GM21390 (cell line): Measurements from ENCODE around the gene YOD1.

Source experiments
- ATAC-seq: cut with Tn5 transposase; IDR thresholded peaks from one replicate; pipeline ENCODE4 v1.9.1; 2021; ENCODE audit not compliant: unreplicated experiment

Gene YOD1

DNA sequence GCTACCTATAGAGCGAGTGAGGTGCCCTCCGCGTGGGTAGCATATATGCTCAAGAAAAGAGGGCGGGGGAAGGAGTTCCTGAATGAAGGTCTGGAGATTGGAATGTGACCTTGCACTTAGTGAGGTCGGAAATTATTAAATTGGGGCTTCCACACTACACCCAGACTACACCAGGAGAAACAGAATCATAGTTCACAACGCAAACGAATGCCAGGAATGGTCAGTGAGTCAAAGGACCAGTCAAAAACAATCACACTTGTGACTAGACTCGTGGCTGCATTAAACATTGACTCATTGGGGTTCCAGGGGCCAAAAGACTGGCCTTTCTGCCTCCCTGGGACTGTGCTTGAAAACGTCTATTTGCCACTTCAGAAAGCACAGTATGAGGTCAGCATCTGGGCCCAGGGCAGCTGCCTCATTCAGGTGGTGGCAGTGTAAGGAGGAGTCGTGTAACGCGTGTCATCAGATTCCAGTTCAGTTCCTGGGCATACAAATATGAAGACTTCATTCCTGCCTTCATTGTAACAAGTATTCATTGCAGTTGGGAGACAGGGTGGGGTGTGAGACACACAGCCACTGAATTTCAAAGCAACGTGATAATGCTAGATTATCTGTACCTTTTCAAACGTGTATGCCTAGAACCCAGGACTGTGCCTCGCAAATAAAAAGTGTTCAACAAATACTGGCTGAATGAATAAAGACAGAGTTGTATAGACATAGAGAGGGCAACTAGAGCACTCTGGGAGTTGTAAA, at the start of gene YOD1:
Gene YOD1, minus strand, starts transcription at position 18 of the 753 bp plus-strand sequence. CDS start 178 bp downstream, outside the sequence.
- ATAC-seq: no peak

DNA sequence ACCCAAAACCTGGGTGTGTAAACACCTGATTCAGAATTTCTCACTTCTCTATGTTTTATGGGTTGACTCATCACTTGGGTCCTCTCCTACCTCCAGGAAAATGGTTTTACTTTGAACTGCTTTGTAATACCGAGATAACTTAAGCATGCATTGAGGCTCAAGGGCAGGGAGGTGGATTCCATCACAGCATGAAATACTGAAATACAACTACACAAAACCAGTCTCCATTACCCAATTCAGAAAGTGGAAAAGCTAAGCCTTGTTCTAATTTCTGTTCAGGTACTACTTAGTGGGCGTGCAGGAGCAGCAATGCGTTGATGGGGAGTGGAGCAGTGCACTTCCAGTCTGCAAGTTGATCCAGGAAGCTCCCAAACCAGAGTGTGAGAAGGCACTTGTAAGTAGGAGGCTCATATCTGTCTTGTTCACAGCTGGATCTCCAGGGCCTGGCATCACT, 46.9 kb upstream of the YOD1 start:
- ATAC-seq: peak; percentile 96

DNA sequence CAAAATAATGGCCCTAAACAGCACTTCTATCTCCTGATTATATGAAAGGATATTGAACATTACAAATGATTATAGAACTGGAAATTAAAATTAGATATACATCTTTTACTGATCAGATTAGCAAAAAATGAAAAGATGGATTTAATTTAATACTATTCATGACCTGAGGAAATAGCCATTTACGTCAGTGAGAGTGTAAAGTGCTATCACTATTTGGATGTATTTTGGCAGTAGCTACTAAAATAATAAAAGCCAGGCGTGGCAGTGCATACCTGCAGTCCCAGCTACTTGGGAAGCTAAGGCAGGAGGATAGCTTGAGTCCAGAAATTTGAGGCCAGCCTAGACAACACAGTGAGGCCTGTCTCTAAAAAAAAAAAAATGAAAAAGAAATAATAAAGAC, 42.9 kb upstream of the YOD1 start:
- no peak for ATAC-seq

DNA sequence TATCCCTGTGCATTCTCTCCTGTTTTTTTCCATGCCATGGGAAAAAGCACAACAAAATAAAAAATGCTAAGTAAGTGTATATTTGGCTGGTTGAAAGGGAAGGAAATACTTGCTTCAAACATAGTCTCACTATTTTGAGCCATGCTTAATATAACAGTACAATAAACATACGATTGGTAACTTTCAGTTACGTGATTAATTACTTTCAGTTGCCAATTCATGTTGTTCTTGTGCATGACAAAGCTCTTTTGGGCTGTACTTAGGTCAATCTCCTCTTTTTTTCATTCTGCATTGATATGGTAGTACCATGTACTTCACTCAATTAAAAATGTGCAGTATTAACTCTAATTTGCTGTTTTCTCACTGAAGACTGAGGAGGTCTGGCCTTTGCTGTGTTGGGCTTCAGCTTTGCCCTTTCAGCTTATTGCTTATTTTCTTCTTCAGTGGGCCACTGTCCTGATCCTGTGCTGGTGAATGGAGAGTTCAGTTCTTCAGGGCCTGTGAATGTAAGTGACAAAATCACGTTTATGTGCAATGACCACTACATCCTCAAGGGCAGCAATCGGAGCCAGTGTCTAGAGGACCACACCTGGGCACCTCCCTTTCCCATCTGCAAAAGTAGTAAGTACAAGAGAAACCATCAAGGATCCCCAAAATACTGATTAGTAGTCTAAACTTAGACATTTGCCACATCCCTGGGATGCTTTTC, 40.3 kb upstream of the YOD1 start:
- no peak for ATAC-seq

DNA sequence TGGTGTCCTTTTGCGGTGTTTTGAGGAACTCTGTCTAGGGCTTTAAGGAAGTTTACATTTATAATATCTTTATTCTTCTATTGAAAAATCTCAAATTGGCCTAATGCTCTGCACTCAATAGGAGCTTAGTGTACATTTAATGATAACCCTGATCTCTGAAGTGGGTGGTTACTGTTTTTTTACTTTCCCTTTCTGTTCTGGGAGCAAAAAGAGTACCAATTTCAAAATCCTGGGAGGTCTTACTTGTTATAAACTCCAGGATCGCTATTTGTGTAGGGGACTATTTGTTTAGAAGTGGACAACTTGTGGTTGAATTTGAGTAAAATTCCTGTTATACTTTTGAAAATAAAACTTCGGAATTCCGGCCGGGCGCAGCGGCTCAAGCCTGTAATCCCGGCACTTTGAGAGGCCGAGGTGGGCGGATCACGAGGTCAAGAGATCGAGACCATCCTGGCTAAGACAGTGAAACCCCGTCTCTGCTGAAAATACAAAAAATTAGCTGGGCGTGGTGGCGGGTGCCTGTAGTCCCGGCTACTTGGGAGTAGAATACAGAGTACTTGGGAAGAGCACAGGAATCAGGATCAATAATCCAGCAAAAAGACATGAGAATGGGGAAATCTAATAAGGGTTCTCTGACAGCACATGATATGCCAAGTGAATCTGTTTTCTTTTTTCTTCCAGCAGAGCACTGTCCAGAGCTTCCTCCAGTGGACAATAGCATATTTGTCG, 38.8 kb upstream of the YOD1 start:
- ATAC-seq: no peak

DNA sequence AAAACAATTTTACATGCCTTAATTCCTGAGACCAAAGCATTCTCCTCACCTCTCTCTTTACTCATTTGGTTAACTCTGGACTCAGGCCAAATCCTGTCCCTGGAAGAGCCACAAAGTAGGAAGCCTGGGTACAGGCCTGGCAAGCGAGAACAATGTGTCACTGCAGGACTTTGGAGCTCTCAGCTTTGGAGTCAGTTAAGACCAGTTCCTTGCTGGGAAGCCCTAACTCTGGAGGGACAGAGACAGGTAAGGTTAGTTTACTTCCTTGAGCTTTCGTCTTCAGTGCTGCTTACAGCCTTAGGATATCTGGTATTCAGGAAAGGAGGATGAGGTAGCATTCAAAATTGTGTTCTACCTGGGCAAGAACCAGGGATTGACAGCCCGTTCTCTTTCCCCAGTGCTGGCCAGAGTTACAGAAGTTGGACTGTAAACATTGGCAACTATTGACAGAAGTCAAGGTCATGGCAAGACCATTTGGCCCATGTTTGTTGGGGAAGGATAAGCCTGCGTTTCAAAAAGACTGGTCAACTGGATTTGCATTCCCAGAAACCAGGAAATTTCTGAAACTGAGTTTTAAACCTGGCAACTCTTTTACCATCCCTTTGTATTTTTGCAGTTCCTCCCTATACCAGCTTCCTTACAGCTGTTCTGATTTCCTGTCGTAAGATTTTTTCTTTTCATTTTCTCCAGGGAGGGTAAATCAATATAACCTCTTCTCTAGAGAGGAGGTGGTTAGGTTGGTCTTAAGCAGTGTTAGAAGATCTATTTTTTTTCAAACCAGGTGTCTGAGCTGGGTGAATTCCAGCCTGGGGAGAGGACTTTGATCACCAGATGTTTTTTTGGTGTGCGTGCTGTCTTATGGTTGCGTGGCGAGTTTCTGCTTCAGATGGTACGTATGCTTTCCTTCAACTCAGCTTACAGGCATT, 38.0 kb upstream of the YOD1 start, which contains the start of gene C4BPB:
Gene C4BPB, plus strand, starts transcription at position 160 of the 926 bp plus-strand sequence. Its CDS starts 672 bp downstream, at position 832.
- no peak for ATAC-seq

DNA sequence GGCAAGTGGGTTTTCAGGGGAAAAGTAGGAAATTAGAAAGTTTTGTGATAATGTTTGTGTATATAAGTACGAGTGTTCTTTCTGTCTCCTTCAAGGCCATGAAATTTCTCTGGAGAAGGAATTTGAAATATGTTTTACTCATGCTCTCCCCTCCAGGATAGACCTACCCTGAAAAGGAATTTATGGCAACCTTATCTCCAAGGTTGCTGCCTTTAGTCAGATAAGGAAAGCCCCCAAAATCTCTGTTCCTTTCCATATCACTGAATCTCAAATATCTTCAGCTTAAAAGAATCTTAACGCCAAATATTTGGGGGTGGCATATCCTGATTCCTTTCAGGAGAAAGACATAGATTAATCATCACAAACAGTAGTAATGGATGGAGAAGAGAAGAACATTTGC, 37.2 kb upstream of the YOD1 start:
- ATAC-seq: no peak

DNA sequence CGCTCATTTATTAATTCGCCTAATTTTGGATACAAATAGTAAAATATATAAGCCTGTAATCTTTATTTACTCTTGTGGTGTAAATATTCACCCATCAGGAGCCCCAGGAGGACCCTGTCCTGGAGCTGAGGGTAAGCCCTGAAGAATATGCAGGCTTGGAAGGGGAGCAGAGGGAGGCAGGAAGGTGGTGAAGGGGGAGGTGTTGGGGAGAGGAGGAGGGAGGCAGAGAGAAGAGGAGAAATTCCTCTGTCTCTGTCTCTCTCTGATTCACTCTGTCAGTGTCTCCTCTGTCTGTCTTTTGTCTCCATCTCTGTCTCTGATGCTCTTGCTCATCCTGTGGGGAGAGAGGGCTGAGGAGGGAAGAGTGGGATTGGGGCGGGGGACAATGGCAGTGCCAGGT, 34.9 kb upstream of the YOD1 start:
- ATAC-seq: no peak

DNA sequence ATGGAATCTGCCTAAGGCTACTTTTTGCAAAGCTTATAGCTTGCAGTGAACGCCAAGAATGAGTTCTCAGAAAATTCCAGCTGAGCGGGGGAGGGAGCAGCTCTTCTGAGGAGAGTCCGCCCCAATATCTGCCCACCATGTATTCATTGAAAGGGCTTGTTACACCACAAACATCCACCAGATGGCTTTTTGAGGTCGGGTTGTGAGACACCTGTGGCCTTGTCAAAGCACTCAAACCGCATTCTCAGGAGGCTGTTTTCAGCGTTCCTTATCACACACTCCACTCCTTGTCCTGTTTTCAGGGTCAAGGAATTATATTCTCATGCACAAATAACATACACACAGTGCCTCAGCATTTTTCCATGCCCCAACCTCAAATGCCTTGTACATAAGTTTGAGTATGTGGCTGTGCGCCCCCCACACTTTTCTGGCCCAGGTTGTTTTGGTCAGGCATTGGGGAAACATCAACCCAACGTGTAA, 33.7 kb upstream of the YOD1 start:
- peak; percentile 68 for ATAC-seq

DNA sequence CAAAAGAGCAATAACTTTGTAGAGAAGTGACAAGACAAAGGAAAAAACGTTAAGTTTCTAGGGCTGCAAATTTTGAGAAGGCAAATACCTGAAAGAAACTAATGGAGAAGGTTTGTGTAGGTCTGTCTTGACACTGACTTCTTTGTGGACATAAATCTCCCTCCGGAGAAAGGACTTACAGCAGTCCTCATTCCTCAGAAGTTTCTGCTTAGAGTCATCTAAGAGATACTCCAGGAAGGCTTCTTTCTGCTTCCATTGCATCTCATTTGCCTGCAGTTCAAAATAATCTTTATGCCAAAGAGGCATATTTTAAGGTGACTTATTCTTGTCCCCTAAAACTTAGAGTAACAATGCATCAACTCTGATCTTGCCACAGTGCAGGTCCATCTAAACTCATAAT, 33.2 kb upstream of the YOD1 start:
- ATAC-seq: no peak

DNA sequence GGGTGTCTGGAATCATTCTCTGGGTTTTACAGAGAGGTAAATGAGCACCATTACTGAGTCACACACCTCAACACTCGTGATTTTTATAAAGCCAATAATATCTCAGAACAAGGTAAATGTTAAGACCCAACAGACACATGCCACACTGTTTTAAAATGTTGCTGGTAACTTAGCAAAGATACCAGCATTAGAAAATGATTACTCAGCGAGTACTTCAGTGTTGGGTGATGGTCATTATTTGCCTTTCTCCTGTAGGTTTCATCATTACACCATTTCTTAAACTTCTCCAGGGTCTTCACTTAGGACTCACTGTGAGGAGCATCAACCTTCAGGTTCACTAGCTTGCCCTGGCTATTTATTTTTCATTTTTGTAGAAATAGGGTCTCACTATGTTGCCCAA, 30.8 kb upstream of the YOD1 start:
- no peak for ATAC-seq

DNA sequence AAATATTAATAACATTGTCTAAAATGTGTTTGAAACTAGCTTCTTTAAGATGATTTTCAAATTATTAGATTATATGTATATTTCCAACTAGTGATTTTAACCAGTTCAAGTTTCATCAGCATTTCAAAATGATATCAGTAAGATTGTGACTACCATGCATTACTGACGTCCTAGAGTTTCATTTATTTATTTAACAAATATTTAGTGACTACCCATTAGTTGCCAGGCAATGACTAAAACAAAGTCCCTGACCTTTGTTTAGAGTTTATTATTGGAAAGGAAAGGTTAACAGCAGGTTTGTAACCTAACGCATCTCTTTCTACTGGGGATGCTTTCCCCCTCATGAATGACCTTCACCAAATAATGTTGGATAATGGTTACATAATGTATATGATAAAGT, 30.1 kb upstream of the YOD1 start:
- ATAC-seq: no peak

DNA sequence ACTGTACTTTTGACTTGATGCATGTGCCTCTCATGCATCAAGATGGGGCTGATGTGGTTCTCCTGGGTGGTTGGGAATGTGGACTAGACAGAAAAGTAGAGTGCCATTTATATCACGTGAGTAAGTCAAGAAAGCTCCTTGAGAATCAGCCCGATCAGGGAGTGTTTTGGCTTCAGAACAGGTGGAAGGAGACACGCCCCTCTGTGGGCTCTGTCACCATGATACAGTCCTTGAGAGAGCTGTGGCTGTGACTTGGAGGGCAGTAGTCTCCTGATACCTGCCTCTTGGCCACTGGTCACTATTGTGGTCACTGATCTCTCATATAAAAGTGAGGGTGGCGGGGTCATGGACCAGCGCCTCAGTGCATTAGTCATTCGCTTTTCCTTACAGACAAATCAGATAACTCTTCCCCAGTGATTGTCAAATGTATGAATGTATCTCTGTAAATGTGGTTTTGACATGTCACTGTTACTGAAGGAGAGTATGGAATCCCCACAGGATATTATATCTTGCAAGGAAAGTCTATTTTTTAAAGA, 28.8 kb upstream of the YOD1 start:
- no peak for ATAC-seq

DNA sequence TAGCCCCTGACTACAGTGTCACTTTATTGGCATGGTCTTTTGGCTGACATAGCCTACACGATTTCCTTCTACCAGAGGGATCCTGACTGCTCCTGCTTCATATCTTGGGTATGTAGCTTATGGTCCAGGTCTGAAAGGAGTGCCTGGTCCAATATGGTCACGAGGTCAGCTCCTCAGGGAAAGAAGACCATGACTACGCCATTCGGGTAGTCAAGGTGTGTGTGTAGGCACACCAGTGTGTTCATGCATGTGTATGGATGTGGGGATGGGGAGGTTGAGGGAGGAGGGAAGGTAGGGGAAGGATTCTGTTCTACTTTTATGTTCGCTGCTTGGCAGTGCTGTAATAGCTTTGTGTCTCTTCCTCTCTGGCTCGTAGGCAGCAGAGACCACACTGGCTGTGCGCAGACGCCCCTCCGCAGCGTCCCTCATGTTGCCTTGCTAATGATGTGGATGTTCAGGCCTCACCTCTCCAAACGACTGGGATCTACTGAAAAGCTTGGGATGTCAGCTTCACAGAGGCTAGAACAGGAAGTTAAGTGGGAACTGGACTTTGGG, 27.6 kb upstream of the YOD1 start:
- ATAC-seq: no peak

DNA sequence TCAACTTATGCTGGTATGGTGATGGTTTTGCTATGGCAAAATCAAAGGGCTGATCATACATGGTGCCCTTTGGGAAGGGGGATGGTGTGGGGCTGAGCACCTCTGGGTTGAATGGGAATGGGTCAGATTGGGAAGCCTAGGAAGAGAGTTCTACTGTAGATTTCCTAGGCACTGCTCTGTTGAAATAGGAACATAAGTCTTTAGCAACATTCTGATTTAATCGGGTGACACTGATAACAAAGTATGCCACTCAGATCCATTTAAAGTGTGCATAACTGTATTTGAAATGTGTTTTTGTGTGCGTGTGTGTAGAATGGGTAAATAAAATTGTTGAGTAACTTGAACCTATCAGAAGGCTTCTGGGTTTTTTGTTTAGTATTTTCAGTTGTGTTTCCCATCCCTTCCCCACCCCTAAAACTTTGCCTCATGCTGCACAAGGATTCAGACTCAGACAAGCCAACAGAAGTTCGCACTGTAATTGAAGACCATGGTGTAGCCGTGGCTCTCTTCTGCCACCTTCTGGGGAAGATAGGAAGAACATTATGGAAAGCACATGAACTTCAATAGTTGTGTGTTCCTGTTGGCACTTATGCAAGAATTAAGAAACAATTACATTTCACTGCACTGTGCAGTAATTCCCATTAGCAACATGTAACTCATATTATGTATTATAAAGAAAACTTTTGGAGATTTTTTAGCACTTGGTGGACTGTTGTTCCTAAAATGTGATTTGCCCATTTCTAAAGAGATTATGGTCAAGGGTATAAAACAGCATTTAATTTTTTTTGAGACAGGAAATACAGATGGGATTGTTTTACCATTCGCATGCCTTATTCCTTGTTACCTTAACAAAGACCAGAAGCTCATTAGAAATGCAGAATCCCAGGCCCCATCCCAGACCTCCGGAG, 26.7 kb upstream of the YOD1 start:
- ATAC-seq: no peak

DNA sequence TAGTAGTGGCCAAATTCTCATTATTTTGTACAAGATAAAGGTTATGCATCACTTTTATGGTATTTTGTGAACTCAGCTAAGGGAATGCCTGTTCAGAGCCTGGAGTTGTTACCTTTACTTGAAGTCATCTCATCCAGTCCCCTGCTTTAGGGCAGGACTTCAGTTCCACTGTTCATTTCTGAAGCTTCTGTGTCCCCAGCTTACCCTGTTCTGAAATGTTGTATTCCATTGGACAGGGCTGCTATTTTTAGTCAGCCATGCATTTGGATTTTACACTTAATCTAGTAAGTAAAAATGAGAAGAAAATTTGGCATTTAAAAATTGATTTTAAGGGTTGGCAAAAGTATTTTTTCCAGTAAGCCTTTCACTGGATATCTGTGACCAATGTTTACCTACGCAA, 26.0 kb upstream of the YOD1 start:
- ATAC-seq: no peak

DNA sequence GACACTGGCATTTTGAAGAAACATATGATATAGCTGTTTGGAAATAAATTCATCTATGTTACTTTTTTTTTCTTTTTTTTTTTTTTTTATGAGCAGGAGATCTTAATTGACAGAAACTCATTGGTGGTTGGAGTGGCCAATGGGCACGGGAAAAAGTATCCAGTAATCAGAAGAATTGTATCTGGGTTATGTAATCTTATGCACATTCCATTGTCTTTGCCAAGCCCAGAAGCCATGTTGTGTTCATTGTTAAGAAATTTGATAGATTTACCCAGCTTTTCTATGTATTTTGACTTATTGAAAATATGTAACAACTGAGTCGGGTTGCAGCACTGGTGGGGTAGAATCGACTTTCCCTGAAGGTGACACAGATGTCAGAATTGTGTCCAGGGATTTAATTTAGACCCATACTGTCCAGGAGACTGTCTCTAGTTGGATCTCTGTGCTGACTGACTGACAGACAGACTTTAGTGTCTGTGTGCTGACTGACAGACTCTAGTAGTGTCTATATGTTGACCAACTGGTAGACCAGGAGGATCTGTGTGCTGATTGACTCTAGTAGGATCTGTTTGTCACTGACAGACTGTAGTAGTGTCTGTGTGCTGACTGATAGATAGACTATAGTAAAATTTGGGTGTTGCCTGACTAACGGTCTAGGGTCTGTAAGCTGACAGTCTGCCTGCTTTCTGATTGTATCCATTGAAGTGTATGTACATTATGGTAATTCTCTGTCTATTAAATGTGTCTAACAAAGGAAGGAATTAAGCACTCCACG, 25.4 kb upstream of the YOD1 start:
- no peak for ATAC-seq
